Inferior parietal cortex (tissue), 1 donor: ENCODE data around the gene PTPRT.

ENCODE experiments used
- DNase-seq: peaks from one replicate; pipeline ENCODE4 v3.0.0-alpha.2; 2016; ENCODE audit errors: extremely low spot score

The PTPRT gene

DNA sequence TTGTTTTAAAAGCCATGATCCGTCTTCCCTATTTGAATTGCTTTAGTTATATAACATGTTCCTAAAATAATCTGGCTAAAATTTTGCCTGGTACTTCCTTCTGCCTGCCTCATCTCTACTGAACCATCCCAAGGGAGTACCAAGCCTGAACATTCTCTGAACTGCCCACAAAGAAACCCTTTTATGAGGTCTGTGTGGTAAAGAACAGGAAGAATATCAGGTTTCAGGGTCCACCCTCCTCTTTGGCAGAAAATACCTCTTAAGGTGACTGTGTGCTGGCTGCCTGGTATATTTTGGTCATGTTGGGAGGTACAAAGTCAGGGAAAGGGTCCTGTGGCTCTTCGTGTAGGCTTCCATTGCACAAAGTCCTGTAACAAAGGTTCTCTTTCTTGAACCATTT is 997.4 kb downstream of the PTPRT start:
- DNase-seq: no peak

DNA sequence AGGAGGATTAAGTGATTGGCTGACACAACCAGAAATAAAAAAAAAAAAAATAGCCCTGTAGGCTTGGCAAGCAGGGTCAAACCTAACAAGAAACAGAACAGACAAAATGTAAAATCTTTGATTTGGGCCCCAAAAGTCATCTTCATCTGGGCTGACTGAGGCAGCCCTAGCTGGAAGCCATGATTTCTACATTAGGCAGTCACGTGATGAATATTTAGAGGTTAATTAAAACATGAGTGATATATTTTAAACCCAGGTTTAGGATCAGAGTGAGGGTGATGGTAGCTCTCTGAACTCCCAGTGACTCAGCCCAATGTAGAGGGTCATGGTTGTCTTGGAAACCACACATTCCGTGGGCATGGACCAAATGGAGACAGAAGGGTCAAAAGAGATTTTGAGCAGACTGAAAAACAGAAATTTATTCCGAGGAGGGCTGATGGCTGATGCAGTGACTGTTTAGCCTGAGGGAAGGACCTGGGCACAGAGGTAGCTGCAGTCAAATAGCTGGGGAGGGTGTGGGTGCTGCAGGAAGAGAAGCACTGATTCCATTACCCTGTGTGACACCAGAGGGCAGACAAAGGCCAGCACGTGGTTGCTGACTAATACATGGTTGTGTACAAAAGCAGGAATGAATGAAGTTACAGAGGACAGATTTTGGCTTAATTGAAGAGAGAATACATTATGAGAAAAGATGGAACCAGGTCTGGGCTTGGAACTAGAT is 998.4 kb downstream of the PTPRT start:
- no peak for DNase-seq

DNA sequence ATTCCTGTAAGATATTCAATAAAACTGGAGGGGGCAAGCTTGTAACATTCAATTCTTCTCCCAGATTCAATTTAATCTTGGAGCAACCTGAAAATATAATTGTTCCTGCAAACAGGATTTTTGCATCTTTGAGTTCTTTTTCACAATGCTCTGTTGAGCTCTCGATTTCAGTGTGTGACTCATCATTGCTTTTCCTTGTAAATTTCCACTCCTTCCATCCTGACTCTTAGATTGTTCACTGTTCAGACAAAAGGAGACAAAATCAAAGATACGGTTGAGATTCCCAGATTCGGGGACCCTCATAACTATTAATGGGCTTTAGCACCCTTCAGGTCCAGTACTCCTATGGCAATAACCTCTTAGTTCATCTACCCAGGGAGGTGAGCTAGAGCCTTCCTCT is 999.6 kb downstream of the PTPRT start:
- DNase-seq: peak; percentile 67

- no peak for DNase-seq
Measured at GRCh38 chr20:42186337-42186736, 1003.4 kb downstream of the PTPRT start.

DNA sequence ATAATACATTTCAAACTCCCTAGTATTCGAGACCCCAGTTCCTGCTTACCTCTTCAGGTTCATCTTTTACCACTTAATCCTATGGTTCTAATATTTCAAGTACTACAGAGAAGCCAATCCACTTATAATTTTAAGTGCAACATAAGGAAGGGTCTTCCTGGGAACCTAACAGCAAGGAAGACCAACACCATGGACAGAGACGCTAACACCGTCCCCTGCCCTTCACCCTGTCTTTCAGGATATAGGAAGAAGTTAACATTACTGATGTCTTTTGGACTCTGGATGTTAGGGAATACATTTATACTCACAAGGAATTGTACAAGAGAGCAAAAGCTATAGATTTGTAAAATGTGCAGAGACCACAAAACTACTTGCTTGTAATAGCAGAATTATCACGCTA is 1006.6 kb downstream of the PTPRT start:
- no peak for DNase-seq

DNA sequence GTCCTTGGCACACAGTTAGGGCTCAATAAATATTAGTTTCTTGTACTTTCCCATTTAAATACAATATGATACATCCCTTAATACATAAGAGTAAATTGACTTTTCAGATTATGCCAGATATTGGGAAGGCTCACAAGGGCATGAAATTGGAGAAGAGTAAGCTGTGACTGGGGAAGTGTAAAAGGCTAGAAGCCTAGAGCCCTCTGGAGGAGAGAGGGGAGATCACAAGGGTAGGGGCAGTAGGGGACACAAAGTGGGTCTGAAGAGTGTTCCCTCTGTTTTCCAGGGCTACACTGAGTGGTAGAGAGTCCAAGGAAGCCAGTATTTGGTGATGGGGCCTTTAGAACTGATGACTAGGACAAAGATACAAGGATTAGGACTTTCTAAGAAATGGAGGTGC is 1008.6 kb downstream of the PTPRT start:
- DNase-seq: no peak

DNA sequence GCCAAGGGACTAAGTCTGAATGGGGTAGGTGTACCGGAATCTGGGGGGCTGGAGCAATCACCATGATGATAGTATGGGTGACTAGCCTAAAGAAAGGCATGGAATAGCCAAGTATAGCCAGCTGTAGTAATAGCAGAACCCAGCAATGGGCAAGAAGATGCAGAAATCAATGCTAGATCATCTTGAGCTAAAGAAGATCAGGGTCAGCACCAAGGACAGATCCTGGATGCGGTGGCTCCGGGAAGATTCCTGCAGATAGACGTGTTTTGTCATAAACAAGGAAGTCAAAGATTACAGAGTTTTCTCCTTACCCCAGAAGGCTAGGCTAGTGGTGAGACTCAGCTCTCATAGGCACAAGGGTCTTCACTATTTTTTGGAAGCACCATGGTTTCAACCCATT is 1009.9 kb downstream of the PTPRT start:
- DNase-seq: no peak

DNA sequence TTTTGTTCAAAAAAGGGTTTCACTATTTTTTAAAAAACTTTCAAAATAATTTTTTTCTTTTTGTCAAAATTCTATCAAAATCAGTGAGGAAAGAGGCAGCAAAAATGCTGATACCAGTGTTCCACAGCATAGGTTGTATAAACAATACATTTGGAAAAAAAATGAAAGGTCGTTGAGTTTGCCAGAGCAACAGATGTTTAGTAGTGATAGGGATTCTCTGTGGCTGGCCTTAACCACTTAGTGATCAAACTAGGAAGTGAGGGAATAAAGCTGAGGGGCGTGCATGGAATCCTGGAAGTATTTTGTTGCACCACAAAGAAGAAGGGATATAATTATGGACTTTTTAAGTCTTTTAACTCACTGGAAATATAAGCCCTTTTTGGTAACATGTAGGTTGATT is 1016.3 kb downstream of the PTPRT start:
- DNase-seq: no peak

DNA sequence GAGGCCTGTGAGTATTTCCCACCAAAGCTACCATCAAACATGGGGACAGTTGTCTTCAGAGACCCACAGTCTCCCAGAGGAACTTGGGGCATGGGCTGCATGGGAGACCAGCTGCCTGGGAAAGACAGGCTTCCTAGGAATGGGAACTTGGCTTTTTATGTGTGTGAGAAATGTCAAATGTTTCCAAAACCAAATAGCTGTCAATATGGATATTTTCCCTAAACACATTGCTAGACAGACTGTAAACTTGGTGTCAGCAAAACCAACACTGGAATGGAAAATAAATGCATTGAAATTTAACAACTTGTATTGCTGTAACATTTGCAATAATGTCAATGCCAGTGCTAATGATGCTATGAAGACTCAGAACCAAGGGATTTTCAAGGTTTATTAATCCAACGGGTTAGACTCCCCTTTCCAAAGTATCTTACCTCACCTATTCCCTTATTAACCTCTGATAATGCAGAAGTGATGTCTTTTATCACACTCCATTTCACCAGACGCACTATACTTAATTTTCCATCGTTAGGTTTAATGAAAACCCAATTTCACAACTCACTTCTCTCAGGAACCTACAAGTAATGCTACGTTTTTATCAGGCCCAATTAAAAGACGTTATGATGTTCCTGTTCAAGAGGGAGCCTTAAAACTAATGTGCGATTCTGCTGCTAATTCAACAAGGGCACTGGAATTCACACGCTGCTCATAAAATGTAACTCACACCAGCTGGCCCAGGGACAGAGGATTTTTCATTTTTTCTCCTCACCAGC is 1025.4 kb downstream of the PTPRT start:
- DNase-seq: no peak

DNA sequence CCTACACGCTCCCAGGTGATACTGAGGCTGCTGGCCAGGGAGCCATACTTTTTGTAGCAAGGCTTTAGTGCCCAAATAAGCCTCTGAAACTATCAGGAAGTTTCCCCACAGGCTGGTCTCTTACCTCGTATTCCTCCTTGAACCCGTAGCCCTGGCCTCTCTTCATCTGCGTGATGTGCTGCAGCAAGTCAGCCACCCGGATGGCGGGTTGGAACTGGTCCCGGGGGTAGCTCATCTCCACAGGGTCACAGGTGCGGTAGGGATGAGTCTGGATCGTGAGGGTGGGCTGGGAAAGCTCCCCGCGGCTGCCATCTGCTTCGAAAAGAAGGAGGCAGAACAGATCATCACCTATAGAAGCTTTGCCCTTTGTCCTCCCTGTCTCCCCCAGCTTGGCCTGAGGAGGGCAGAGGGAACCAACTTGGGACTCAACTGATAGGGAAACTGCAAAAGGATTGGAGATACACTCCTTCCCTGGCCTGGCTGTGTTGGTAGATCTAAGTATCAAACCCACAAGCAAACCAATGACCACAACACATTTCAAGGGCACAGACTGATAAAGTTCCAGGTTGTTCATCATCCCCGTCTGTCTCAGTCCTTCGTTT is 1028.4 kb downstream of the PTPRT start:
- no peak for DNase-seq

- no peak for DNase-seq
Measured at GRCh38 chr20:42159808-42160207, 1029.9 kb downstream of the PTPRT start.

- DNase-seq: no peak
Measured at GRCh38 chr20:42158272-42158671, 1031.4 kb downstream of the PTPRT start.

DNA sequence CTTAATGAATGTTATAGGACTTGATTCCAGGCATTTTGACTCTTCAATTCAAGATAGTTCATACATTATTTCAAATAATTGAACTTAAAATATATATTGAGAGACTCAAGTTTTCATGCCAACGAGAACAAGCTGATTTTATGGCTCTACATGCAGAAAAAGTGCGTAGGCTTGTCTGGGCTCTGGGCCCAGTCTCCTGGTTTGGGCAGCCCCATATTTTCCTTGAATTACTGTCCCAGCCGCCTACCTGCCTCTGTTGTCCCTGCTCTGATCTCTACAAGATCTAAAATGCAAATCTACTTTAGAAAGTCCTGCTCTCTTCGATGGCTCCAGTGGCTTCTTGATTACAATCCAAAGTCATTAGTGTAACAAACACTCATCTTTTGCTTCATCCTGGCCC is 1034.1 kb downstream of the PTPRT start:
- peak; percentile 54 for DNase-seq

- DNase-seq: no peak
Measured at GRCh38 chr20:42152575-42152974, 1037.1 kb downstream of the PTPRT start.

DNA sequence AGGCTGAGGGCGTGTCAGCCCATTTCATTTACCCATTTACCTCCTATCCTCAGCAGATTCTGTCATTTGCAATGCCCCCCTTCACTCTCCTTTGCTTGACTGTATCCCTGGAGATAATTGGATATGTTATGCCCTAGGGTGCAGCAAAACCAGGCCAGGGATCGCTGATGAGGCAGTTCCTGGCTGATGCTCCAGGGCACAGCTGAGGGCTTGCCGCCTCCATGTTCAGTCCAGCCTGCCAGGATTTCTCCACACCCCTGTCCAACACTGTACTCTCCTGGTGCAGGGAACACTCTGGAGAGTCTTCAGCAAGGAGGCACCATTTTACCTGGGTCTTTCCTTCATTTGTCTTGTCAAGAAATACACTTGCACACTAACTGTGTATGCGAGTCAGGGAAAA is 1039.5 kb downstream of the PTPRT start:
- no peak for DNase-seq

DNA sequence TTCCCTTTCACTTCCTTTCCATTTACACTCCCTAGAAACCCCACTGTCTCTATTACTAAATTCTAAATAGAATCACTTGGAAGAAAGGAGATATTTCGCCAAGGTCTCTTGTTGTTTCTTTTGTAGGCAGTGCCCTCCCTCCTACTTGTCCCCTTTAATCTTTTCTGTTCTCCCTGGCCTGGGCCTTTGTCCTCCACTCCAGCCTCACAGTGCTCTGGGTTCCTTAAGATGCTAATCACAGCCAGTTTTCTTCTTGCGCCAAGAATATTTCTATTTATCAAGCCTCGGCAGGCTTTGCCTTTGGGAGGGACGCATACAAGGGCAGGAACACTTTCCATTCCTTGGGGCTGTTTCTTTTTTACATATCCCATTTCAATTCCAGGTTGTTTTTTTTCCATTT is 1051.0 kb downstream of the PTPRT start:
- peak; percentile 15 for DNase-seq

DNA sequence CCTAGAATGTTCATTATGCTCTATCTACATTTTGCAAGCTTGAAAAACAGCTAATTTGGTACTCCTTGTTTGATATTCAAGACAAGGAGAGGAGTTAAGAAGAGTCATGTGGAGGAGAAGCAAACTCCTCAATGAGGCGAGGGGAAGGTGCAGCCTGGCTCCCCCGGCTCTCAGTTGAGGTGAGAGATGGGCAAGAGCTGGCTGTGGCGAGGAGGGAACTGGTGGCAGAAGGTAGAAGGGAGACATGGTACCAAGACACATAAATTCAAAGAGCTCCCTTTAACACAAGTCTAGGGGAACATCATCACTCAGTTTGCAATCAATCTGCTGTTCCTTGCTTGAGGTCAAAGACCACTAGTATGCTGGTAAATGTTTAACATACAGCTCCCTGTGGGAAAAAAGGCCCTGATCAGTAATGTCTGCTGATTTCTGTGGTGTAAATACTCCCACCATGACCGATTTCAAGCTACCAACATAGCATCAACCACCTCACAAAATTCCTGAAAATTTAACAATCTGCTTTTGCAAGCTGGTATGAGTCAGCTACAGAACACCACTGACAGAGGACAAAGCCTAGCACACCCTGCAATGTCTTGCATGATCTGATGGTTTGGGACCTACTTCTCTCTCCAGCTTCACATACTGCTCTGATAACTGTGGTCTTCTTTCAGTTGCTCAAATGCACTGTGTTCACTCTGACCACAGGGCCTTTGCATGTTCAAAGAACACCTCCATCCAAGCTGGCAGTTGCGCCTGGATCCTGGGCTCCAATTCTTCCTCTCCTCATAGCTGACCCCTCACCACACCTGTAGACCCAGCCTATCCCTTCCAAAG is 1055.2 kb downstream of the PTPRT start:
- no peak for DNase-seq

GRCh38 chr20:42130810-42131596 is 1058.7 kb downstream of the PTPRT start:
- DNase-seq: no peak

- DNase-seq: no peak
Measured at GRCh38 chr20:42125426-42125825, 1064.3 kb downstream of the PTPRT start.

DNA sequence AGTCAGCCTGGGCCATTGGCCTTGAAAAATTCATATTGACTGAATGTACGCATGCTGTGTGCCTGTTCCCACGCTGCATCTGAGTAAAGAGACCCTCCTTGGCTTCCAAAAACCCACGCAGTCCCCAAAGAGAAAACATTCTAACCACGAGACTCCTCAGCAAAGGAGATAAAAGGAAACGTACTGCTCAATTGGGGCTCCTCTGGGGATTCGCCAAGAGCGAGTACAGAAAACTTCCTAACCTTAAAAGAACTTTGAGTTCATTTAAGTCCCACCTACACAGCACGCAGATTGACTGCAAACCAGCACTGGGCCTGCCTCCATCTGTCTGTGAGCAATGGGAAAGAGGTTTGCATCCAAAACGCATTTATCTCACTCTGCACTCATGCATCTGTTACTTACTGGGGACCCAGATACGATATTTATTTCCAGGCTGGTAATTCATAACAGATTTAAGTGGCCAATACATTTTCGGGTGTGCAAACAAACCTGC is 1065.7 kb downstream of the PTPRT start:
- DNase-seq: peak; percentile 20
